Mucosa of rectum (tissue), 2 donors: ENCODE results near the gene GATAD2A.

Experiments
- H3K27ac ChIP-seq, 2 donors: one replicate each; pipeline ENCODE4 v1.7.0; 2013; ENCODE audit warnings: inconsistent platforms in 2 of 2, low read depth in 2 of 2, low read length in 2 of 2
- H3K27me3 ChIP-seq, 2 donors: one replicate each; pipeline ENCODE4 v1.7.0; 2013; ENCODE audit warnings: low read length in 2 of 2; ENCODE audit not compliant: control insufficient read depth in 2 of 2, insufficient read depth in 2 of 2
- H3K36me3 ChIP-seq, 2 donors: one replicate each; pipeline ENCODE4 v1.7.0; 2013; ENCODE audit warnings: low read length in 2 of 2; ENCODE audit not compliant: control insufficient read depth in 2 of 2, insufficient read depth in 2 of 2
- H3K4me1 ChIP-seq, 2 donors: one replicate each; pipeline ENCODE4 v1.7.0; 2013; ENCODE audit warnings: low read length in 2 of 2, mild to moderate bottlenecking in 1 of 2; ENCODE audit not compliant: control insufficient read depth in 2 of 2, insufficient read depth in 2 of 2
- H3K4me3 ChIP-seq, 2 donors: one replicate each; pipeline ENCODE4 v1.7.0; 2013; ENCODE audit warnings: low read length in 2 of 2
- H3K9ac ChIP-seq, 2 donors: one replicate each; pipeline ENCODE4 v1.7.0; 2013; ENCODE audit warnings: low read length in 2 of 2, low read depth in 1 of 2, mild to moderate bottlenecking in 1 of 2
- H3K9me3 ChIP-seq, 2 donors: one replicate each; pipeline ENCODE4 v1.7.0; 2013; ENCODE audit warnings: low read length in 2 of 2; ENCODE audit not compliant: control insufficient read depth in 2 of 2
- donor health status: healthy.
- donor health status: Normal muscosa, but diverticular disease.

GATAD2A gene

DNA sequence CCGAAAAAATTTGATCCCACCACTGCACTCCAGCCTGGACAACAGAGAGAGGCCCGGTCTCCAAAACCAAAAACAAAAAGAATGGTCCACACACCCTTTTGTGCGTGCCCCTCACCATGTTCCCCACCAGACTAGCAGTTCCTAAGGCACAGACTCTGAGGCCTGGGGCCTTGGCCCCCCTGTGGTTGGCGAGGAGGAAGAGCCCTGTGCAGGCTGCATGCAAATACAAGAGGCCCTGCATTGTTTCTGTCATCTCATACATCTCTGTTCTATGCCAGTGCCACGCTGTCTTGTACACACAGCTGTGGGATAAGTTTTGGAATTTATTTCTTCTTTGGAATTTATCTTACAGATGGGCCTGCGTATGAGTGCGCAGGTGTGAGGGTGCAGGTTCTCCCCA lies 118.6 kb downstream of the GATAD2A start:
- no peak overlapping the region for H3K9ac ChIP-seq
- no peak overlapping the region for H3K27ac ChIP-seq
- peaks cover 14 to 36% of the 10 kb centered on the region in 2 donors for H3K36me3 ChIP-seq
- no peaks in the 10 kb centered on the region for H3K9me3 ChIP-seq
- H3K27me3 ChIP-seq, result no peaks in the 10 kb centered on the region
- no peak overlapping the region for H3K4me3 ChIP-seq
- no peaks in the 10 kb centered on the region for H3K4me1 ChIP-seq

DNA sequence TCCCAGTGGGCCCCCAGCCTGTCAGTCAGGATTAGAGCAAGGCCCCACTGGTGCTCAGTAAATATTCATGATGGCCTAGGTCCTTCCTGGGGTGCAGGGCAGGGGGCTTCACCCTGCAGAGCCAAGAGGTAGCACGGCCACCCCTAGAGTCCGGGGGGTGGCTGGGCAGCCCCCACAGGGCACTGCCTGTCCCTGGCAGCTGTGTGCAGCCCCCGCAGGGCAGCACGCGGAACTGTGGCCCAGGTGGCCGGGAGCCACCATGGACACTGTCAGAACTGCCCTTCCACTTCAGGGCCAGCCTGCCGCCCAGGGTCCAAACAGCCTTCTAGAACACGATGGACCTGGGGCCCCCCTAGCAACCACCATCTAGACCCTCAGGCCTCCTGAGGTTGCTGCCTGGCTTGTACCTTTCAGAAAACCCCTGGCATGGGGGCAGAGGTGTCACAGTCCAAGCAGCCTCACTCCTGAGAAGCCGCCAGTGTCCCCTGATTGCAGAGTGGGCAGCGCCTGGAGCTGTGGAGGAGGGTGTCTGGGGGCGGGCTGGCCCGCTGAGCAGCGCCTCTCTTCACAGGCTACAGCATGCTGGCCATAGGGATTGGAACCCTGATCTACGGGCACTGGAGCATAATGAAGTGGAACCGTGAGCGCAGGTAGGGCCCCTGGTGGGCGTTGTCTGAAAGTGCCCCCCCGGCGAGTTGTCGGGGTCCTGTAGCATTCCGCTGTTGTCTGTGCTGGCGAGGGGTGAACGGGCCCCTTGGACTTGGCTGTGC lies 120.3 kb downstream of the GATAD2A start:
- Histone ChIP-seq H3K27ac (no peak overlapping the region), H3K9ac (no peak overlapping the region), H3K4me1 (no peaks in the 10 kb centered on the region), H3K36me3 (peaks cover 14 to 27% of the 10 kb centered on the region in 2 donors), H3K27me3 (no peaks in the 10 kb centered on the region), H3K9me3 (no peaks in the 10 kb centered on the region), H3K4me3 (no peak overlapping the region)

DNA sequence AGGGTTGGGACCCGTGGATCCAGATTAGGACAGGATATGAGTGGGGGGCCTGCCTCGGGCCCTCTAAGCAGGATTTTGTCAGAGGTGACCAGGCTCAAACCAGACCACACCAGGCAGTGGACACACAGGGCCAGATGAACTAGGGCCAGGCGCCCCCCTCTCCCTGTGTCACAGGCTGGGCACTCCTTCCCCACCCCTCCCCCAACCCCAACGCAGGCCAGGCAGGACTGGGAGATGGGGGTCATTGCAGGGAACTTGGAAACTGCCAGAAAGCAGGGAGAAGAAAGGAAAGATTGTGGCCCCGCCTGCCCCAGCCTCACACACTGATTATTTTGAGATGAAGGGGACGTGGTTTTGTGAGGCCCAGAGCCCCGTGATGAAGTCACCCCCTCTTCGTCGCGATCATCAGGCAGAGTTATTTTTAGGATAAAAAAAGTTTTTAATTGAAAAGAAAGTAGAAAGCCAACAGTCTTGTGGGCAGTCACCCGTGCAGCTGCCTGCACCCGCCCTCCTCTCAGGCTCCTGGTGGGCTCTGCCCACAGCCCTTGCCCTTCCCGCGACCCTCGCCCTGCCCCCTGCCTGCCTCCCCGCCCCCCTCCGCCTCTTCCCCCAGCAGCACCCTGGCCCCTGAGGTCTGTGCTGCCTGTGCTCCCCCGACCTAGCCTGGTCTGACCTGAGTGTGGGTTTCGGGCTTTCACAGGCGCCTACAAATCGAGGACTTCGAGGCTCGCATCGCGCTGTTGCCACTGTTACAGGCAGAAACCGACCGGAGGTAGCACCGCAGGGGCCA lies 121.3 kb downstream of the GATAD2A start:
- H3K36me3 ChIP-seq, result peaks cover 14 to 25% of the 10 kb centered on the region in 2 donors
- no peaks in the 10 kb centered on the region for H3K27me3 ChIP-seq

DNA sequence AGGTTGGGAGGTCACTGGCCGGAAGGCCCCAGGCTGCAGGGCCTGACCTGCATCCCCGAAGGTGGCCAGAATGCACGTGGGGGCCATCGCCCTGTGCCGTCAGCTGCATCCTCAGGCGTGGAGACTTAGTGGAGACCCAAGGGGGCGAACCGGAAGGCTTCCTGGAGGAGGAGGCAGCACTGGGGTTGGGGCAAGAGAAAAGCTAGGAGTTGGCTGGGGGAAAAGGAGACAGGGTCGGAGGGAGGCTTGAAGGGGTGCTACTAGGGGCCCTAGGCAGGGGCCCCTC lies 121.8 kb downstream of the GATAD2A start:
- H3K4me3 ChIP-seq, result no peak overlapping the region
- H3K36me3 ChIP-seq, result peaks cover 14 to 25% of the 10 kb centered on the region in 2 donors
- H3K9me3 ChIP-seq, result no peaks in the 10 kb centered on the region
- no peak overlapping the region for H3K27ac ChIP-seq
- H3K4me1 ChIP-seq, result peaks cover 2 to 3% of the 10 kb centered on the region in 2 donors
- no peaks in the 10 kb centered on the region for H3K27me3 ChIP-seq
- no peak overlapping the region for H3K9ac ChIP-seq

More for the DNA sequence above, 121.3 kb downstream of the GATAD2A start:
- no peaks in the 10 kb centered on the region for H3K9me3 ChIP-seq
- H3K27ac ChIP-seq, result no peak overlapping the region
- H3K9ac ChIP-seq, result no peak overlapping the region
- H3K4me3 ChIP-seq, result no peak overlapping the region
- no peaks in the 10 kb centered on the region for H3K4me1 ChIP-seq

DNA sequence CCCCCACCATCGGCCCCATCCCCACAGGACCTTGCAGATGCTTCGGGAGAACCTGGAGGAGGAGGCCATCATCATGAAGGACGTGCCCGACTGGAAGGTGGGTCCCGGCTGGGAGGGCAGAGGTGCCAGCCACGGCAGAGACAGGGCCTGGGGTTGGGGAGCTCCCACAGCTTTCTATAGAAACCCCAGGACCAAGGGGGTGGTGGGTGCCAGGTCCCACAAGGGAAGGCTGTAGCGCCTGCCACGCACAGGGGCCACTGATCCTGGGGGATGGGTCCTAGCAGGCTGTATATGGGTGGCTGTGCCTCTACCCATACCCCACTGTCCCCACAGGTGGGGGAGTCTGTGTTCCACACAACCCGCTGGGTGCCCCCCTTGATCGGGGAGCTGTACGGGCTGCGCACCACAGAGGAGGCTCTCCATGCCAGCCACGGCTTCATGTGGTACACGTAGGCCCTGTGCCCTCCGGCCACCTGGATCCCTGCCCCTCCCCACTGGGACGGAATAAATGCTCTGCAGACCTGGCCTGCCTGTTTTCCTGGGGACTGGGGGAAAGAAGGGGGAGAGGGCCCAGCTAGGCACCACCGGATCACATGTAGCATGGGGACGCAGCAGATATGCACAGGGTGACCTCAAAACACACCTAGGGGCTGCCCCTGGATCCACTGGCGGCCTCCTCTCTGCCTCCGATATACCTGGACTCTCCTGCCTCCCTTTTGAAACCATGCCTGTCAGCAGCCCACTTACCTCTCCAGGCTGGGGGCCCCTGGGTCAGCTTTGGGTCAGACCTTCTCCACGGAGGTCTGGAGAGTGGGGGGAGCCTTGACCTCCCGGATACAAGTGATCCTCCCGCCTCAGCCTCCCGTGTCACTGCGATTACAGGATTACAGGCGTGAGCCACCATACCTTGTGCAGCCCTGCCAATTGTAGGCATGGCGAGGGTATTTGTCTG lies 122.5 kb downstream of the GATAD2A start:
- Histone ChIP-seq H3K36me3 (peaks cover 14 to 25% of the 10 kb centered on the region in 2 donors), H3K9me3 (no peaks in the 10 kb centered on the region), H3K4me1 (peaks cover 2 to 3% of the 10 kb centered on the region in 2 donors), H3K9ac (no peak overlapping the region), H3K27ac (no peak overlapping the region), H3K27me3 (no peaks in the 10 kb centered on the region), H3K4me3 (no peak overlapping the region)

DNA sequence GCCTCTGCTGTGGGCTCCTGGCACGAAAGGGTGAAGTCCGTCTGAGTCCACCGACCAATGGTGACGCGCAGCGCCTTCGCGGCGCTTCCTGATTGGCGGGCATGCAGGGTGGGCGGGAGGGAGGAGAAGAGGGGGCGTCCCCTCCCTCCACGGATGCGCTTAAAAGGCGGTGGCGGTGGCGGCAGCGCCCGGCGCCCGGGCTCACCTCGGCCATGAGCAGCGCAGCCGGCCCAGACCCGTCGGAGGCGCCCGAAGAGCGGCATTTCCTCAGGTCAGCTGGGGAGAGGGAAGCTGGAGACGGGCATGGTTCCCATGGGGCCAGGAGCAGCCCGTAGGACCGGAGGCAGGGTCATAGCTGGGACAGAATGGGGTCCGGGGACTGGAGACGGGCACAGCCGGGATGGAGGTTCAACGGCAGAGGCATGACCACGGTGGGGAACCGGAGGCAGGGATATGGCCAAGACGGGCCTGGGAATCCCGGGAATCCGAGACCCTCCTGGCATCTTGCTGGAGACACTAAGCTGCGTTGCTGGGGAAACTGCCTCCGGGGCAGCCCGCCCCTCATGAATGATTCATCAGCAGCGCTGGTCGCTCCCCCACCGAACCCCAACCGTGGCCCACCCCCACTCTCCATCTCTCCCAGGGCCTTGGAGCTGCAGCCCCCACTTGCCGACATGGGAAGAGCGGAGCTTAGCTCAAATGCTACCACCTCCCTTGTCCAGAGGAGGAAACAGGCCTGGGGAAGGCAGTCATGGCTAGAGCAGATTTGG lies 123.4 kb downstream of the GATAD2A start, which contains the start of gene YJEFN3:
YJEFN3 (plus strand) TSS at position 191 of the 770 bp plus-strand sequence; CDS start at position 213, 22 bp downstream.
- Histone ChIP-seq H3K9ac (no peak within 1 kb of the TSS), H3K4me3 (no peak within 1 kb of the TSS), H3K36me3 (peaks cover 12 to 25% of the 10 kb centered on the region in 2 donors), H3K27me3 (no peaks in the 10 kb centered on the region), H3K27ac (no peak within 1 kb of the TSS), H3K9me3 (no peaks in the 10 kb centered on the region), H3K4me1 (peaks cover 2 to 3% of the 10 kb centered on the region in 2 donors)

DNA sequence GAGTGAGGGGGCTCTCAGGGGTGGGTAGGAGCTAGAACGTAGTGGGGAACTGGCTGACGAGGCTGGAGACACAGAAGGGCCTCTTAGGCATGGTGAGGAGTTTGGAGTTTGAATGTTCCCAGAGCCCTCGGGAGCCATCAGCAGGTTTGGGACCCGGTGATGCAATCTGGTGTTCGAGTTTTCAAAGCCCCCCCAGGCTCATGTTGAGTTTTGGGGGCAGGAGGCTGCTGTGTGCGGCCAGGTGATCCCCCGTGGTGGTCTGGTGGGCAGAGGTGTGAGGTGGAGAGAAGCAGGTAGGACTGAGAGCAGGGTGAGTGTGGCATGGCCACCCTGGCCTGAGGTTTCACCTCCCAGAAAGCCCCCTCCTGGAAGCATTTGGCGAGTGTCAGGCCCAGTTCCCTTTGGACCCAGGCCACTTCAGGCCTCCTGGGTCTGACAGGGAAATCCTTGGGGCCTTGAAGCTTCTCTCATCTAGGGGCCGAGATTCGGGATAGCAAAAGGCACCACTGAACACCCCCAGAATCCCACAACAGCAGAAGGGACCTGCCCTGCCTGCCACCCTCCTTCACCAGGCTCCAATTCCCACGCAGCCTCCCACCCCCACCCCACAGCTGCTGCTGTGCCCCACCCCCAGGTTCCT lies 124.4 kb downstream of the GATAD2A start:
- Histone ChIP-seq H3K9me3 (no peaks in the 10 kb centered on the region), H3K4me1 (peaks cover 2 to 3% of the 10 kb centered on the region in 2 donors), H3K27ac (no peak overlapping the region), H3K36me3 (peaks cover 10 to 21% of the 10 kb centered on the region in 2 donors), H3K27me3 (no peaks in the 10 kb centered on the region), H3K4me3 (no peak overlapping the region), H3K9ac (no peak overlapping the region)

DNA sequence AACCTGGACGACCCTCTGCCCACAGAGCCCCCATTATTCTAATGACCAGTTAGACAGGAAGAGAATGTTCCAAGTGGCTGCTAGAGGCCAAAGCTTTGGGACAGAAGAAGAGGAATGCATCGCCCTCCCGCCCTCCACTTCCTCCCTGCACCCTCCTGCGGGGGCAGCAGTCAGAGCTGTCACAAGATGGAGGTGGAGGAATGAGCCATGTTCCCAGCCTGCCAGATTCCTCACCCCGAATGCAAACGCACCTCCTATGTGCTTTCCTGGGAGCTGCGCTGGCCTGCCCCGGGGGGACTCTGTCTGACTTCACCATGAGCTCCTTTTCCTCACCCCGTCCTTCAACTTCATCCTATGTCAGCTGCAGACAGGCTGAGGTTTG lies 124.9 kb downstream of the GATAD2A start:
- Histone ChIP-seq H3K4me1 (peaks cover 2 to 3% of the 10 kb centered on the region in 2 donors), H3K4me3 (no peak overlapping the region)

DNA sequence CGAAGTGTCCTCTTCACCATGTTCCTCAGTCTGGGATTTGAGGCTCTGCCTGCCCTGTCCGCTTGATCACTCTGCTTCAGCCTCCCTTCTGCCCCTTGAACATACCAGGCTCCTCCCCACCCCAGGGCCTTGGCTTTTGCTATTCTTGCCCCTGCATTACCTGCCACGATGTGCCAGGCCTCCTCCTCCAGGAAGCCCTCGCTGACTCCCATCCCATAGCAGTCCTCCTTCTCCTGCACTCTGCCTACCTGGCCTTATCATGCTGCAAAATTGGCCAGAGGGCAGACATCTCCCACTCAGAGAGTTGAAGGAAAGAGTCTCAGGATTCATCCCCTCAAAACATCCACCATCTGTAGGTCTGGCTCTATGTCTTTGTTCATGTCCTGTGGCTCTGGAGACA lies 125.4 kb downstream of the GATAD2A start:
- Histone ChIP-seq H3K36me3 (peaks cover 10 to 17% of the 10 kb centered on the region in 2 donors), H3K4me3 (no peak overlapping the region), H3K27me3 (no peaks in the 10 kb centered on the region), H3K9me3 (no peaks in the 10 kb centered on the region), H3K9ac (no peak overlapping the region), H3K27ac (no peak overlapping the region), H3K4me1 (peaks cover 2 to 3% of the 10 kb centered on the region in 2 donors)

More for the DNA sequence above, 124.9 kb downstream of the GATAD2A start:
- H3K27ac ChIP-seq, result no peak overlapping the region
- no peaks in the 10 kb centered on the region for H3K9me3 ChIP-seq
- no peaks in the 10 kb centered on the region for H3K27me3 ChIP-seq
- H3K36me3 ChIP-seq, result peaks cover 10 to 21% of the 10 kb centered on the region in 2 donors
- no peak overlapping the region for H3K9ac ChIP-seq
